DMS153 treated with DMSO at 0.1 percent for 48 hours (cell line): ENCODE data around the gene ZNF428.
"Not testable (repeated sequence)": the region's sequence is repeated elsewhere in the genome, so short reads cannot be mapped to it uniquely, and the experiment has no call there.

Experiments
- DNase-seq: peaks from one replicate; lab custom pipeline; 2025; ENCODE audit not compliant: unreplicated experiment; lab: John Stamatoyannopoulos, UW

Gene ZNF428

GRCh38 chr19:43640424-43640757, 21.0 kb upstream of the ZNF428 start:
- DNase-seq, result no peak

- no peak for DNase-seq
Observed at GRCh38 chr19:43639519-43640423, 20.3 kb upstream of the ZNF428 start, which contains the start of gene CADM4. Gene CADM4, minus strand, starts transcription at chr19:43639850. Its CDS starts 60 bp downstream, at chr19:43639790.

- no peak for DNase-seq
Observed at GRCh38 chr19:43638995-43639518, 19.6 kb upstream of the ZNF428 start.

- DNase-seq, result no peak
Observed at GRCh38 chr19:43638214-43638994, 19.0 kb upstream of the ZNF428 start.

GRCh38 chr19:43636121-43636683, 16.8 kb upstream of the ZNF428 start:
- DNase-seq, result no peak

- DNase-seq, result not testable (repeated sequence)
Observed at GRCh38 chr19:43635561-43635940, 16.1 kb upstream of the ZNF428 start.

GRCh38 chr19:43634872-43635560, 15.6 kb upstream of the ZNF428 start:
- DNase-seq, result no peak

GRCh38 chr19:43634506-43634871, 15.1 kb upstream of the ZNF428 start:
- no peak for DNase-seq

- DNase-seq, result no peak
Observed at GRCh38 chr19:43634068-43634467, 14.6 kb upstream of the ZNF428 start.

GRCh38 chr19:43633520-43633919, 14.1 kb upstream of the ZNF428 start:
- DNase-seq, result no peak

- DNase-seq, result no peak
Observed at GRCh38 chr19:43631491-43631890, 12.1 kb upstream of the ZNF428 start.

- DNase-seq, result no peak
Observed at GRCh38 chr19:43628646-43629326, 9.4 kb upstream of the ZNF428 start.

- no peak for DNase-seq
Observed at GRCh38 chr19:43626838-43627237, 7.4 kb upstream of the ZNF428 start.

- DNase-seq, result no peak
Observed at GRCh38 chr19:43625918-43626579, 6.6 kb upstream of the ZNF428 start.

GRCh38 chr19:43624933-43625332, 5.5 kb upstream of the ZNF428 start:
- DNase-seq, result no peak

- DNase-seq, result no peak
Observed at GRCh38 chr19:43623889-43624670, 4.7 kb upstream of the ZNF428 start.

- no peak for DNase-seq
Observed at GRCh38 chr19:43622956-43623355, 3.5 kb upstream of the ZNF428 start.

GRCh38 chr19:43622070-43622469, 2.6 kb upstream of the ZNF428 start:
- no peak for DNase-seq
